ENCODE results near the gene CNTNAP2.

Gene CNTNAP2

DNA sequence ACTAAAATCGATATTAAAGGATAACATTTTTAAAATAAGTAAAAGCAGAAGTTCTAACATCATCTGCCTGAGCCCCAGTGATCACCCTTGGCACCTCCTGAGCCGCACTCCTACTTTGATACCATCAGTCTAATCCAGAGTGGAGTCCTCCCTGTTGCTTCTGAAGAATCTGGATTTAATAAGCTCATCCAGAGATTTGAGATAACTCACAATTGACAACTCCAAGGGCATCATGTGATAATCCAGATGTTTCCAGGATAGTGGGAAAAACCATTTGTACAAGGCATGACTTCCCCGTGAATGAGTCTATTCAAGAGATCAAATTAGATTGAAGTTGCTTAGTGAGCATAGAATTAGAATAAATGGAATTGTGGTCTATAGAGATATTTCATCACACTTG is 1998.2 kb downstream of the CNTNAP2 start:
- TF ChIP-seq CTCF (conservative IDR thresholded peaks at IDR 0.05; ENCODE audit: control insufficient read depth, insufficient read depth, low read depth, low read length): no peak
- no peak for DNase-seq (ENCODE audit: low read depth)
- no peak overlapping the region for H3K4me3 ChIP-seq (ENCODE audit: control insufficient read depth, low read depth, low read length)

GRCh38 chr7:148115308-148115707 is 1998.7 kb downstream of the CNTNAP2 start:
- no peak for TF ChIP-seq CTCF (conservative IDR thresholded peaks at IDR 0.05; ENCODE audit: control insufficient read depth, insufficient read depth, low read depth, low read length)
- H3K4me3 ChIP-seq (ENCODE audit: control insufficient read depth, low read depth, low read length): no peak overlapping the region
- no peak for DNase-seq (ENCODE audit: low read depth)

GRCh38 chr7:148116195-148116594 is 1999.6 kb downstream of the CNTNAP2 start:
- H3K4me3 ChIP-seq (ENCODE audit: control insufficient read depth, low read depth, low read length): no peak overlapping the region
- DNase-seq (ENCODE audit: low read depth): no peak
- TF ChIP-seq CTCF (conservative IDR thresholded peaks at IDR 0.05; ENCODE audit: control insufficient read depth, insufficient read depth, low read depth, low read length): no peak

- no peak for DNase-seq (ENCODE audit: low read depth)
- TF ChIP-seq CTCF (conservative IDR thresholded peaks at IDR 0.05; ENCODE audit: control insufficient read depth, insufficient read depth, low read depth, low read length): no peak
Measured at GRCh38 chr7:148116829-148117403, 2000.3 kb downstream of the CNTNAP2 start.

DNA sequence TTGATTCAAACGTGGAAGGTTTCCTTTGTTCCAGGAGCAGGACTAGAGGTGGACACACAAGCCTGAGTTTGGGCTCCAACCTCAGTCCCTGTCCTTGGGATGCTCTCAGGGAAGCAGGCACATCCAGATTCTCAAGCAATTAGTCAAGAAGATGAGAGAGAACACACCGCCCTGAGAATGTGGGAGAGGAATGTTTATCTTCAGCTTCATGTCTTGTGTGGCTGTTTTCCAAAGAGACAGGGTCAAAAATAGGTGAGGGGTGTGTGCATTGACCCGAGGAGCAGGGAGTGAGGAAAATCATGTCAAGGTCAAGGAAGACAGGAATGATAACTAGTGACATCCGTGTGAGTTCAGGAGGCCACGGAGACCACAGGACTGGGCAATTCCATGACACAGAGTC is 2001.8 kb downstream of the CNTNAP2 start:
- H3K4me3 ChIP-seq (ENCODE audit: control insufficient read depth, low read depth, low read length): no peak overlapping the region
- no peak for DNase-seq (ENCODE audit: low read depth)
- TF ChIP-seq CTCF (conservative IDR thresholded peaks at IDR 0.05; ENCODE audit: control insufficient read depth, insufficient read depth, low read depth, low read length): no peak

More at GRCh38 chr7:148116829-148117403, 2000.3 kb downstream of the CNTNAP2 start:
- H3K4me3 ChIP-seq (ENCODE audit: control insufficient read depth, low read depth, low read length): no peak overlapping the region

DNA sequence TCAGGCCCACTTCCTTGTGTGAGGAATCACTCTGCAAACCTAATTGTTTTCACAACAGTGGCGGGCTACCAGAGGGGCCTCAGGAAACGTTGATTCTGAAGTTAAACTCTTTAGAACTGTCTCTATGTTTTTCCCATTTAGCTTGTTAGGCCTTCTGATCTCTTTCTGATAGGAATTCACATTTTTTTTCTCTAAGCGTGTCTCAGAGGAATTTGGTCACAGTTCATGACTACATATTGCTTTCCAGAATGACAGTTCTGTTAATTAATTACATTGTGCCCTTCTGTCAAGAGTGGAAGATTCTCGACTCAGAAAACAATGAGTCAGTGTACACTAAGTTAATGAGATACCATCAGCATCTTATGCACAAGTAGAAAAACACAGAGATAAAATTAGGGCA is 2004.8 kb downstream of the CNTNAP2 start:
- no peak for DNase-seq (ENCODE audit: low read depth)
- no peak for TF ChIP-seq CTCF (conservative IDR thresholded peaks at IDR 0.05; ENCODE audit: control insufficient read depth, insufficient read depth, low read depth, low read length)
- H3K4me3 ChIP-seq (ENCODE audit: control insufficient read depth, low read depth, low read length): no peak overlapping the region

- DNase-seq (ENCODE audit: low read depth): no peak
- H3K4me3 ChIP-seq (ENCODE audit: control insufficient read depth, low read depth, low read length): no peak overlapping the region
- no peak for TF ChIP-seq CTCF (conservative IDR thresholded peaks at IDR 0.05; ENCODE audit: control insufficient read depth, insufficient read depth, low read depth, low read length)
Measured at GRCh38 chr7:148121847-148122246, 2005.2 kb downstream of the CNTNAP2 start.

All from fibroblast of mammary gland (primary cell).